ENCODE data around the gene PTX3.

Gene PTX3

GRCh38 chr3:157420606-157421130, 16.0 kb upstream of the PTX3 start:
- in situ Hi-C loops (cut with MboI; ENCODE audit: low sequenced_read_pairs) = no loop called here

GRCh38 chr3:157423337-157423736, 13.3 kb upstream of the PTX3 start:
- in situ Hi-C loops (cut with MboI; ENCODE audit: low sequenced_read_pairs) = no loop called here

- in situ Hi-C loops (cut with MboI; ENCODE audit: low sequenced_read_pairs) = no loop called here
These were observed 8.7 kb upstream of the PTX3 start for GRCh38 chr3:157427901-157428300.

GRCh38 chr3:157428853-157429252, 7.8 kb upstream of the PTX3 start:
- in situ Hi-C loops (cut with MboI; ENCODE audit: low sequenced_read_pairs) = no loop called here

- in situ Hi-C loops (cut with MboI; ENCODE audit: low sequenced_read_pairs) = no loop called here
These were observed 6.9 kb upstream of the PTX3 start for GRCh38 chr3:157429708-157430107.

- in situ Hi-C loops (cut with MboI; ENCODE audit: low sequenced_read_pairs) = no loop called here
These were observed 1.6 kb downstream of the PTX3 start for GRCh38 chr3:157438194-157438730.

- in situ Hi-C loops (cut with MboI; ENCODE audit: low sequenced_read_pairs) = no loop called here
These were observed 4.5 kb downstream of the PTX3 start for GRCh38 chr3:157441102-157441624.

GRCh38 chr3:157442729-157443128, 6.1 kb downstream of the PTX3 start:
- in situ Hi-C loops (cut with MboI; ENCODE audit: low sequenced_read_pairs) = no loop called here

GRCh38 chr3:157443905-157444796, 7.5 kb downstream of the PTX3 start:
- in situ Hi-C loops (cut with MboI; ENCODE audit: low sequenced_read_pairs) = no loop called here

GRCh38 chr3:157444797-157445184, 8.1 kb downstream of the PTX3 start:
- in situ Hi-C loops (cut with MboI; ENCODE audit: low sequenced_read_pairs) = no loop called here

GRCh38 chr3:157445857-157446256, 9.2 kb downstream of the PTX3 start:
- in situ Hi-C loops (cut with MboI; ENCODE audit: low sequenced_read_pairs) = no loop called here

GRCh38 chr3:157447026-157447694, 10.5 kb downstream of the PTX3 start:
- in situ Hi-C loops (cut with MboI; ENCODE audit: low sequenced_read_pairs) = no loop called here

- in situ Hi-C loops (cut with MboI; ENCODE audit: low sequenced_read_pairs) = no loop called here
These were observed 15.4 kb downstream of the PTX3 start for GRCh38 chr3:157452097-157452496.

- in situ Hi-C loops (cut with MboI; ENCODE audit: low sequenced_read_pairs) = no loop called here
These were observed 17.2 kb downstream of the PTX3 start for GRCh38 chr3:157453824-157454223.

GRCh38 chr3:157459706-157460105, 23.1 kb downstream of the PTX3 start:
- in situ Hi-C loops (cut with MboI; ENCODE audit: low sequenced_read_pairs) = no loop called here

GRCh38 chr3:157460253-157460652, 23.6 kb downstream of the PTX3 start:
- in situ Hi-C loops (cut with MboI; ENCODE audit: low sequenced_read_pairs) = no loop called here

GRCh38 chr3:157463816-157464215, 27.2 kb downstream of the PTX3 start:
- in situ Hi-C loops (cut with MboI; ENCODE audit: low sequenced_read_pairs) = no loop called here

GRCh38 chr3:157464321-157464720, 27.7 kb downstream of the PTX3 start:
- in situ Hi-C loops (cut with MboI; ENCODE audit: low sequenced_read_pairs) = no loop called here

GRCh38 chr3:157465741-157466140, 29.1 kb downstream of the PTX3 start:
- in situ Hi-C loops (cut with MboI; ENCODE audit: low sequenced_read_pairs) = no loop called here

- in situ Hi-C loops (cut with MboI; ENCODE audit: low sequenced_read_pairs) = no loop called here
These were observed 30.6 kb downstream of the PTX3 start for GRCh38 chr3:157467200-157467599.

- in situ Hi-C loops (cut with MboI; ENCODE audit: low sequenced_read_pairs) = no loop called here
These were observed 33.1 kb downstream of the PTX3 start for GRCh38 chr3:157469561-157470294.

Data from hTERT RPE-1 (cell line).